Stimulated activated CD4-positive, alpha-beta T cell treated with anti-CD3 and anti-CD28 coated beads, Interleukin-2, amount 100 ng/mL, for 24 hours (primary cell): Measurements from ENCODE around the gene UGDH.
"Not testable (repeated sequence)": the region's sequence is repeated elsewhere in the genome, so short reads cannot be mapped to it uniquely, and the experiment has no call there.

Experiments used
- DNase-seq, 2 donors: peaks; one replicate each; pipeline ENCODE4 v3.0.0-alpha.2; 2020

The UGDH gene

GRCh38 chr4:39528061-39528465, 824 bp upstream of the UGDH start:
- no peak for DNase-seq

- DNase-seq: peak; percentile 25 to 54
These were observed 409 bp downstream of the UGDH start for GRCh38 chr4:39526765-39527295.

GRCh38 chr4:39525822-39526690, 1.2 kb downstream of the UGDH start:
- DNase-seq: no peak

GRCh38 chr4:39524161-39524957, 2.9 kb downstream of the UGDH start:
- no peak for DNase-seq

GRCh38 chr4:39522068-39522467, 5.2 kb downstream of the UGDH start:
- no peak for DNase-seq

- no peak for DNase-seq
These were observed 5.9 kb downstream of the UGDH start for GRCh38 chr4:39521253-39521919.

- DNase-seq: no peak
These were observed 8.8 kb downstream of the UGDH start for GRCh38 chr4:39518484-39518883.

- DNase-seq: no peak
These were observed 10.8 kb downstream of the UGDH start for GRCh38 chr4:39516407-39516966.

- DNase-seq: not testable (repeated sequence)
These were observed 11.4 kb downstream of the UGDH start for GRCh38 chr4:39515669-39516401.

- no peak for DNase-seq
These were observed 12.3 kb downstream of the UGDH start for GRCh38 chr4:39514888-39515401.

GRCh38 chr4:39514266-39514665, 13.0 kb downstream of the UGDH start:
- not testable (repeated sequence) for DNase-seq

GRCh38 chr4:39510348-39510929, 16.8 kb downstream of the UGDH start:
- no peak for DNase-seq

- no peak for DNase-seq
These were observed 21.7 kb downstream of the UGDH start for GRCh38 chr4:39505581-39505980.

- DNase-seq: no peak
These were observed 22.7 kb downstream of the UGDH start for GRCh38 chr4:39504538-39504937.

GRCh38 chr4:39502664-39503035, 24.6 kb downstream of the UGDH start:
- DNase-seq: not testable (repeated sequence)

- no peak for DNase-seq
These were observed 25.1 kb downstream of the UGDH start for GRCh38 chr4:39502019-39502663.

GRCh38 chr4:39498727-39499020, 28.6 kb downstream of the UGDH start:
- no peak for DNase-seq

- DNase-seq: no peak
These were observed 29.1 kb downstream of the UGDH start for GRCh38 chr4:39497909-39498726.

GRCh38 chr4:39495446-39496213, 31.6 kb downstream of the UGDH start:
- DNase-seq: no peak
